Bronchial epithelial cell (primary cell): ENCODE data around the gene LANCL3. TPM values are rescaled to one million over a fixed set of nuclear protein-coding genes. Genes with fewer than 3 reads are reported as not detected.

Source experiments
- DNase-seq: peaks from one replicate; pipeline ENCODE4 v3.0.0-alpha.2; 2010; ENCODE audit warnings: low read depth
- FAIRE-seq: peaks from 2 replicates; lab custom pipeline; 2011; peaks lifted over from hg19 to GRCh38; lab: Jason Lieb, UNC
- H3K27me3 ChIP-seq: 2 replicates; pipeline ENCODE4 v1.5.1; 2011; ENCODE audit warnings: low read length; ENCODE audit not compliant: control insufficient read depth, insufficient read depth
- H3K36me3 ChIP-seq: 2 replicates; pipeline ENCODE4 v1.5.1; 2011; ENCODE audit warnings: low read length; ENCODE audit not compliant: control insufficient read depth, insufficient read depth
- H3K4me3 ChIP-seq: 2 replicates; pipeline ENCODE4 v1.5.1; 2011; ENCODE audit warnings: mild to moderate bottlenecking, low read depth, low read length, control low read depth
- total RNA-seq: library from RNA; depleted of rRNA; stranded (reverse); fragments of >200 nt; gene quantifications from 2 replicates; pipeline ENCODE4 v1.2.1, GENCODE V29; 2014
- TF ChIP-seq, protein P1 (sequence below): IDR thresholded peaks from 2 replicates; pipeline ENCODE4 v1.5.1; 2011; ENCODE audit warnings: mild to moderate bottlenecking, moderate library complexity, low read length, control low read depth, inconsistent platforms; ENCODE audit not compliant: insufficient read depth, severe bottlenecking

LANCL3 gene
- total RNA-seq, 1 donor from 2014 or later: 0.26 TPM

- no peak overlapping the region for H3K4me3 ChIP-seq
- H3K36me3 ChIP-seq: no peaks in the 10 kb centered on the region
- TF ChIP-seq, protein P1, sequence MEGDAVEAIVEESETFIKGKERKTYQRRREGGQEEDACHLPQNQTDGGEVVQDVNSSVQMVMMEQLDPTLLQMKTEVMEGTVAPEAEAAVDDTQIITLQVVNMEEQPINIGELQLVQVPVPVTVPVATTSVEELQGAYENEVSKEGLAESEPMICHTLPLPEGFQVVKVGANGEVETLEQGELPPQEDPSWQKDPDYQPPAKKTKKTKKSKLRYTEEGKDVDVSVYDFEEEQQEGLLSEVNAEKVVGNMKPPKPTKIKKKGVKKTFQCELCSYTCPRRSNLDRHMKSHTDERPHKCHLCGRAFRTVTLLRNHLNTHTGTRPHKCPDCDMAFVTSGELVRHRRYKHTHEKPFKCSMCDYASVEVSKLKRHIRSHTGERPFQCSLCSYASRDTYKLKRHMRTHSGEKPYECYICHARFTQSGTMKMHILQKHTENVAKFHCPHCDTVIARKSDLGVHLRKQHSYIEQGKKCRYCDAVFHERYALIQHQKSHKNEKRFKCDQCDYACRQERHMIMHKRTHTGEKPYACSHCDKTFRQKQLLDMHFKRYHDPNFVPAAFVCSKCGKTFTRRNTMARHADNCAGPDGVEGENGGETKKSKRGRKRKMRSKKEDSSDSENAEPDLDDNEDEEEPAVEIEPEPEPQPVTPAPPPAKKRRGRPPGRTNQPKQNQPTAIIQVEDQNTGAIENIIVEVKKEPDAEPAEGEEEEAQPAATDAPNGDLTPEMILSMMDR: no peak
- no peaks in the 10 kb centered on the region for H3K27me3 ChIP-seq
- DNase-seq: no peak
- FAIRE-seq: no peak
Measured at GRCh38 chrX:37667141-37667540, 95.7 kb downstream of the LANCL3 start.

DNA sequence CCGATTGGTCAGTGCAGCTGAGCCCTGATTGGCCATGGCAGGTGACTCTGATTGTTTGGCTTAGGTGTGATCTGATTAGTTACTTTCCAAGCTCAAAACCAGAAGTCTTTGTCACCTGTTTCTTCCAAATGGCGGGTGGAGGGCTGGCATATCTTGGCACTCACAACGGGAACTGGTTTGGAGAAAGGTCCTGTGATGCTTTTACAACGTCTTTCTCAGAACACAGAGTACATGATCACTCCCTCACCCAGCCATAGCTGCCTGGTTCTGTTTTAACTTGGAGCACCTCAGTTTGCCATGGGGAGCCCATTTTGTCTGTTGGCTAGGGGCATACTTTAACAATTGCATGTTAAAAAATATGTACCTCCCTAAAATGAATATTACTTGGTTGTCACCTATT, 101.1 kb downstream of the LANCL3 start:
- H3K4me3 ChIP-seq: no peak overlapping the region
- TF ChIP-seq, protein P1: no peak
- DNase-seq (no peak), FAIRE-seq (no peak)
- H3K27me3 ChIP-seq: no peaks in the 10 kb centered on the region
- H3K36me3 ChIP-seq: no peaks in the 10 kb centered on the region

GRCh38 chrX:37676811-37677210, 105.3 kb downstream of the LANCL3 start:
- DNase-seq (no peak), FAIRE-seq (no peak)
- Histone ChIP-seq H3K27me3 (no peaks in the 10 kb centered on the region), H3K4me3 (no peak overlapping the region), H3K36me3 (no peaks in the 10 kb centered on the region)
- TF ChIP-seq, protein P1: no peak

GRCh38 chrX:37677243-37677642, 105.8 kb downstream of the LANCL3 start:
- FAIRE-seq (no peak), DNase-seq (no peak)
- H3K27me3 ChIP-seq: no peaks in the 10 kb centered on the region
- TF ChIP-seq, protein P1: no peak
- H3K4me3 ChIP-seq: no peak overlapping the region
- no peaks in the 10 kb centered on the region for H3K36me3 ChIP-seq

GRCh38 chrX:37677765-37678164, 106.3 kb downstream of the LANCL3 start:
- TF ChIP-seq, protein P1: no peak
- DNase-seq (no peak), FAIRE-seq (no peak)
- Histone ChIP-seq H3K36me3 (no peaks in the 10 kb centered on the region), H3K4me3 (no peak overlapping the region), H3K27me3 (no peaks in the 10 kb centered on the region)

DNA sequence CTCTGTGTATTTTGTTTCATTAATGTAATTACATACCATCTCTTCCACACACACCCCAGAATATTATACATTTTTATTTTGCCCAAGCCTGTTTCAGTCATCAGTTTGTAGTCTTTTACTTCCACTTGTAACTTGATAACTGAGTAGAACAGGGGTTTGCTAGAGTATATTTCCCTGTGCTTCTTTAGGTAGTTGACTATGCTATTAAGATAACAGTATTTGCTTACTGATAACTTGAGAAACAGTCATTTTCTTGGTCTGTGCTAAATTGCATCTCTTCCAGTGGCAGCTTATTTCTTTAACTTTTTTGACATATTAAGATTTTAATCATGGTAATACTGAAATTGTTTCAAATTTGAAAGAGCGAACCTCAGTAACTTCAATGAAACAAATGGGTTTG, 107.1 kb downstream of the LANCL3 start:
- Histone ChIP-seq H3K36me3 (no peaks in the 10 kb centered on the region), H3K27me3 (no peaks in the 10 kb centered on the region), H3K4me3 (no peak overlapping the region)
- TF ChIP-seq, protein P1: no peak
- FAIRE-seq: no peak
- no peak for DNase-seq
